AG04450 (cell line): ENCODE data around the gene SEMA4G. TPM values are rescaled to one million over a fixed set of nuclear protein-coding genes. Genes with fewer than 3 reads are reported as not detected.

Experiments used
- CTCF ChIA-PET: fragments of 300-600, 350-600 bp; formaldehyde crosslinking; extraction: SDS; loops from one replicate; lab custom pipeline; 2022; ENCODE audit warnings: antibody characterized with exemption, inconsistent platforms; lab: Charles Lee
- POLR2A ChIA-PET: fragments of 350-600 bp; formaldehyde crosslinking; extraction: SDS; loops from one replicate; lab custom pipeline; 2021; ENCODE audit warnings: antibody characterized with exemption, inconsistent platforms; lab: Yijun Ruan, JAX
- DNase-seq: peaks from one replicate; pipeline ENCODE4 v3.0.0-alpha.2; 2011; ENCODE audit warnings: low read depth, low spot score
- H3K27ac ChIP-seq: one replicate; pipeline ENCODE4 v1.5.1; 2012; ENCODE audit warnings: low read depth, low read length, control low read depth
- H3K27me3 ChIP-seq: one replicate; pipeline ENCODE4 v1.6.0; 2012; ENCODE audit warnings: low read length; ENCODE audit not compliant: control insufficient read depth, insufficient read depth
- H3K4me3 ChIP-seq: 2 replicates; pipeline ENCODE4 v1.5.1; 2011; ENCODE audit warnings: mild to moderate bottlenecking, low read depth, low read length, control low read depth
- H3K9me3 ChIP-seq: 2 replicates; pipeline ENCODE4 v1.5.1; 2012; ENCODE audit warnings: low read length; ENCODE audit not compliant: control insufficient read depth, insufficient read depth
- CTCF ChIP-seq: IDR thresholded peaks from 2 replicates; pipeline ENCODE4 v1.5.1; 2011; ENCODE audit warnings: low read depth, low read length, control low read depth, inconsistent platforms
- polyA plus RNA-seq: library from polyadenylated mRNA; depleted of rRNA; stranded (reverse); fragments of >200 nt; gene quantifications from 2 replicates; pipeline ENCODE4 v1.2.3, GENCODE V29; 2011; rRNA removed
- small RNA-seq: library from RNA; depleted of rRNA; stranded (forward); fragments of <200 nt; gene quantifications from one replicate; pipeline ENCODE3, GENCODE V24; 2012; ENCODE audit warnings: low read depth; ENCODE audit not compliant: insufficient read length

Gene SEMA4G
- polyA plus RNA-seq, 1 experiment = 10.5 TPM

GRCh38 chr10:101015582-101015973, 46.3 kb downstream of the SEMA4G start:
- H3K27ac ChIP-seq = peak overlapping the region; percentile 52
- POLR2A ChIA-PET = interaction anchor here (2.2 kb wide), 1 partner anchor 17 kb away, joined by 9 read pairs; no protein-coding TSS in a partner anchor

GRCh38 chr10:101016814-101017213, 47.5 kb downstream of the SEMA4G start:
- ChIA-PET POLR2A (no interaction called here), CTCF (interaction anchor here (1.5 to 6.6 kb wide), 7 partner anchors 10 to 125 kb away, joined by 7 to 271 read pairs (median 27); partner anchors contain the start of genes KAZALD1 and LZTS2)
- H3K27me3 ChIP-seq = no peaks in the 10 kb centered on the region
- H3K27ac ChIP-seq = no peak overlapping the region
- no peak for TF ChIP-seq CTCF
- DNase-seq = no peak
- H3K4me3 ChIP-seq = no peak overlapping the region
- no peaks in the 10 kb centered on the region for H3K9me3 ChIP-seq

More at GRCh38 chr10:101015582-101015973, 46.3 kb downstream of the SEMA4G start:
- DNase-seq = no peak
- no peak for TF ChIP-seq CTCF
- Histone ChIP-seq H3K9me3 (no peaks in the 10 kb centered on the region), H3K4me3 (no peak overlapping the region), H3K27me3 (no peaks in the 10 kb centered on the region)
- CTCF ChIA-PET = interaction anchor here (1.0 to 6.6 kb wide), 11 partner anchors 9 to 137 kb away, joined by 3 to 271 read pairs (median 14); partner anchors contain the start of genes LZTS2, PDZD7 and SFXN3

GRCh38 chr10:101018118-101018599, 48.9 kb downstream of the SEMA4G start:
- TF ChIP-seq CTCF = no peak
- Histone ChIP-seq H3K9me3 (no peaks in the 10 kb centered on the region), H3K27me3 (no peaks in the 10 kb centered on the region), H3K4me3 (no peak overlapping the region), H3K27ac (no peak overlapping the region)
- DNase-seq = no peak
- POLR2A ChIA-PET = interaction anchor here (1.4 to 1.5 kb wide), 2 partner anchors 14 to 25 kb away, joined by 4 read pairs; no protein-coding TSS in a partner anchor
- CTCF ChIA-PET = interaction anchor here (0.6 to 6.6 kb wide), 14 partner anchors 11 to 323 kb away, joined by 3 to 271 read pairs (median 6); partner anchors contain the start of genes KAZALD1, LZTS2, PDZD7 and SFXN3

- H3K27me3 ChIP-seq = no peaks in the 10 kb centered on the region
- H3K9me3 ChIP-seq = no peaks in the 10 kb centered on the region
- ChIA-PET POLR2A (interaction anchor here (1.0 to 1.5 kb wide), 5 partner anchors 13 to 483 kb away, joined by 3 to 4 read pairs (median 3); partner anchors contain the start of genes HIF1AN and KAZALD1), CTCF (interaction anchor here (0.6 to 6.6 kb wide), 25 partner anchors 11 to 739 kb away, joined by 3 to 271 read pairs (median 4); partner anchors contain the start of genes KAZALD1, LZTS2, PDZD7 and SFXN3)
- no peak overlapping the region for H3K4me3 ChIP-seq
- peak; percentile 78 for TF ChIP-seq CTCF
- DNase-seq = no peak
- H3K27ac ChIP-seq = no peak overlapping the region
These were observed 49.5 kb downstream of the SEMA4G start for GRCh38 chr10:101018600-101019439.

Small RNA genes within 50 kb of the gene (small RNA-seq; reads per million reads assigned to genes)
- gene MIR608 = not detected

Other genes with a start within 250 kb of the SEMA4G start
- not detected in 2 replicates for gene PAX2, start 223.9 kb upstream of the SEMA4G start, polyA plus RNA-seq
- gene SLF2, start 56.5 kb upstream of the SEMA4G start, polyA plus RNA-seq = 15.0 and 19.0 TPM in 2 replicates
- gene MRPL43, start 18.0 kb downstream of the SEMA4G start, polyA plus RNA-seq = 72.3 and 88.0 TPM in 2 replicates
- 4.3 and 6.9 TPM in 2 replicates for gene TWNK, start 18.0 kb downstream of the SEMA4G start, polyA plus RNA-seq
- 33.3 and 54.3 TPM in 2 replicates for gene LZTS2, start 30.3 kb downstream of the SEMA4G start, polyA plus RNA-seq
- gene PDZD7, start 61.6 kb downstream of the SEMA4G start, polyA plus RNA-seq = 0.27 and 0.60 TPM in 2 replicates
- gene SFXN3, start 61.7 kb downstream of the SEMA4G start, polyA plus RNA-seq = 77.8 and 87.0 TPM in 2 replicates
- 10.8 and 14.1 TPM in 2 replicates for gene KAZALD1, start 92.5 kb downstream of the SEMA4G start, polyA plus RNA-seq
- not detected in 2 replicates for gene TLX1, start 161.8 kb downstream of the SEMA4G start, polyA plus RNA-seq